Lung (tissue), 12 donors: ENCODE results near the gene MIF4GD. TPM values are rescaled to one million over a fixed set of nuclear protein-coding genes. Genes with fewer than 3 reads are reported as not detected.

Experiments used
- ATAC-seq: fragments of 200-7000 bp; cut with Tn5 transposase; one replicate; pipeline ENCODE4 v1.9.1; 2020; ENCODE audit warnings: moderate number of reproducible peaks; ENCODE audit not compliant: insufficient read depth, low FRiP score
- DNase-seq, 3 donors: peaks; one replicate each; pipeline ENCODE4 v3.0.0-alpha.2; 2013 to 2017
- H3K27ac ChIP-seq, 2 donors: one replicate each; pipeline ENCODE4 v1.5.1; 2013; ENCODE audit warnings: mild to moderate bottlenecking in 2 of 2, moderate library complexity in 2 of 2, control low read depth in 1 of 2, inconsistent platforms in 1 of 2, low read depth in 1 of 2, low read length in 1 of 2
- H3K27me3 ChIP-seq, 3 donors: one replicate each; pipeline ENCODE4 v1.5.1; 2013; ENCODE audit warnings: low read length in 2 of 3; ENCODE audit not compliant: control insufficient read depth in 3 of 3, insufficient read depth in 3 of 3
- H3K36me3 ChIP-seq, 4 donors: one replicate each; pipeline ENCODE4 v1.5.1; 2013; ENCODE audit warnings: low read length in 4 of 4, mild to moderate bottlenecking in 1 of 4, moderate library complexity in 1 of 4; ENCODE audit not compliant: control insufficient read depth in 4 of 4, insufficient read depth in 4 of 4
- H3K4me1 ChIP-seq, 5 donors: one replicate each; pipeline ENCODE4 v1.5.1; 2013; ENCODE audit warnings: low read length in 5 of 5, mild to moderate bottlenecking in 2 of 5, moderate library complexity in 1 of 5; ENCODE audit not compliant: control insufficient read depth in 5 of 5, insufficient read depth in 5 of 5
- H3K4me3 ChIP-seq: one replicate; pipeline ENCODE4 v1.5.1; 2013; ENCODE audit warnings: mild to moderate bottlenecking, control low read depth, moderate library complexity
- H3K9ac ChIP-seq, 2 donors: one replicate each; pipeline ENCODE4 v1.5.1; 2013; ENCODE audit warnings: low read length in 2 of 2, control low read depth in 1 of 2; ENCODE audit not compliant: insufficient read depth in 1 of 2
- H3K9me3 ChIP-seq, 4 donors: one replicate each; pipeline ENCODE4 v1.5.1; 2013; ENCODE audit warnings: low read length in 3 of 4, mild to moderate bottlenecking in 1 of 4, moderate library complexity in 1 of 4; ENCODE audit not compliant: control insufficient read depth in 4 of 4, insufficient read depth in 3 of 4
- WGBS, 2 donors: extraction: QIAGEN DNeasy Blood & Tissue Kit; methylation state at CpG; one replicate each; pipeline ENCODE4 v1.1.7; 2013; 5-methylcytosine and 5-hydroxymethylcytosine counted together
- polyA plus RNA-seq, 2 donors: library from polyadenylated mRNA; stranded (reverse); fragments of 200-250 nt; gene quantifications; one replicate each; pipeline ENCODE4 v1.2.1, GENCODE V29; 2013
- total RNA-seq, 2 donors: library from RNA; depleted of rRNA in 1 of 2; stranded (reverse); fragments of >200 nt in 1 of 2; gene quantifications; one replicate each; pipeline ENCODE4 v1.2.1, GENCODE V29; 2014 to 2021
- TF ChIP-seq, protein P1 (sequence below): IDR thresholded peaks from 2 replicates; pipeline ENCODE4 v1.5.1; 2012; ENCODE audit warnings: mild to moderate bottlenecking; ENCODE audit errors: control extremely low read depth, extremely low read depth
- donor health status: control.
- donor health status: control.
- donor health status: Bipolar disorder and iron deficiency.
- donor health status: healthy.
- donor health status: DM: yes; HTN: yes; CAD: no.

Gene MIF4GD
- total and polyA plus RNA-seq, 4 donors = 9.7 to 34.8 (median 23.0) TPM

DNA sequence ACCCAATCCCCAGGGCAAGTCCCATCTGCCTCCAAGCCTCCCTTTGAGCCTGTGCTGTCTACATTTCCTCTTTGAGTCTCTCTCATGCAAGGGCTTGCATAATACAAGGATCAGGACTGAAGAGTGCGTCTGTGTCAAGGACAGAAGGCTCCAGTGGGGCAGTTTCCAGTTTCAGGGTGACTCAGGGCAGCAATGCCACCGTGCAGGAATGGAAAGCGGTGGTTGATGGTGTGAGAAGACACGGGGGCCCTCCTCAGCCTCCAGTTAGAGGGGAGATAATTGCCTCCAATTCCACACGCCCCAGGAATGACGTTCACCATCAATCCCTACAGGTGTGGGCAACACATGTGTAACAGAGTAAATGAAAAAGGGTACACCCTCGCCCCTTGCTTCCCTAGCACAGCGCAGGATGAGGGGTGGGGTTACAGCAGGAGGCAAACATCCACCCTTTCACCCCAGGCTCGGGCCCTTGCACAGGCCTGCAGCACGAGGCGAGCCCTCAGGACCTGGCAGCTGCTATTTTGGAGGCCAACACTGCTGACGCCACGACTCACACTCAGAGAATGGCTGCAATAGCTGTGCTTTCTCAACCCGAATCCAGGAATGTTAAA, 43.0 kb upstream of the MIF4GD start:
- TF ChIP-seq, protein P1, sequence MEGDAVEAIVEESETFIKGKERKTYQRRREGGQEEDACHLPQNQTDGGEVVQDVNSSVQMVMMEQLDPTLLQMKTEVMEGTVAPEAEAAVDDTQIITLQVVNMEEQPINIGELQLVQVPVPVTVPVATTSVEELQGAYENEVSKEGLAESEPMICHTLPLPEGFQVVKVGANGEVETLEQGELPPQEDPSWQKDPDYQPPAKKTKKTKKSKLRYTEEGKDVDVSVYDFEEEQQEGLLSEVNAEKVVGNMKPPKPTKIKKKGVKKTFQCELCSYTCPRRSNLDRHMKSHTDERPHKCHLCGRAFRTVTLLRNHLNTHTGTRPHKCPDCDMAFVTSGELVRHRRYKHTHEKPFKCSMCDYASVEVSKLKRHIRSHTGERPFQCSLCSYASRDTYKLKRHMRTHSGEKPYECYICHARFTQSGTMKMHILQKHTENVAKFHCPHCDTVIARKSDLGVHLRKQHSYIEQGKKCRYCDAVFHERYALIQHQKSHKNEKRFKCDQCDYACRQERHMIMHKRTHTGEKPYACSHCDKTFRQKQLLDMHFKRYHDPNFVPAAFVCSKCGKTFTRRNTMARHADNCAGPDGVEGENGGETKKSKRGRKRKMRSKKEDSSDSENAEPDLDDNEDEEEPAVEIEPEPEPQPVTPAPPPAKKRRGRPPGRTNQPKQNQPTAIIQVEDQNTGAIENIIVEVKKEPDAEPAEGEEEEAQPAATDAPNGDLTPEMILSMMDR = no peak
- Histone ChIP-seq H3K4me3 (no peak overlapping the region), H3K27me3 (no peaks in the 10 kb centered on the region), H3K9me3 (no peaks in the 10 kb centered on the region), H3K27ac (peak overlapping the region in 1 of 2 donors; percentile 63), H3K9ac (no peak overlapping the region), H3K36me3 (peaks cover 0 to 13% (median 3%) of the 10 kb centered on the region in 4 donors), H3K4me1 (no peaks in the 10 kb centered on the region)
- WGBS, 2 donors = 47 to 67% methylated on average over 14 of the region's 14 CpGs
- ATAC-seq (peak; percentile 6), DNase-seq (no peak)

- no peaks in the 10 kb centered on the region for H3K9me3 ChIP-seq
- no peak overlapping the region for H3K9ac ChIP-seq
- H3K4me1 ChIP-seq = no peaks in the 10 kb centered on the region
- ATAC-seq = no peak
- TF ChIP-seq, protein P1 = no peak
- no peaks in the 10 kb centered on the region for H3K27me3 ChIP-seq
- 39 to 57% methylated on average over 18 to 20 of the region's 20 CpGs for WGBS, 2 donors
- no peak for DNase-seq
- H3K27ac ChIP-seq = peak overlapping the region in 1 of 2 donors; percentile 80
- H3K36me3 ChIP-seq = no peaks in the 10 kb centered on the region
- no peak overlapping the region for H3K4me3 ChIP-seq
These were observed 38.0 kb upstream of the MIF4GD start for GRCh38 chr17:75308732-75309629.

DNA sequence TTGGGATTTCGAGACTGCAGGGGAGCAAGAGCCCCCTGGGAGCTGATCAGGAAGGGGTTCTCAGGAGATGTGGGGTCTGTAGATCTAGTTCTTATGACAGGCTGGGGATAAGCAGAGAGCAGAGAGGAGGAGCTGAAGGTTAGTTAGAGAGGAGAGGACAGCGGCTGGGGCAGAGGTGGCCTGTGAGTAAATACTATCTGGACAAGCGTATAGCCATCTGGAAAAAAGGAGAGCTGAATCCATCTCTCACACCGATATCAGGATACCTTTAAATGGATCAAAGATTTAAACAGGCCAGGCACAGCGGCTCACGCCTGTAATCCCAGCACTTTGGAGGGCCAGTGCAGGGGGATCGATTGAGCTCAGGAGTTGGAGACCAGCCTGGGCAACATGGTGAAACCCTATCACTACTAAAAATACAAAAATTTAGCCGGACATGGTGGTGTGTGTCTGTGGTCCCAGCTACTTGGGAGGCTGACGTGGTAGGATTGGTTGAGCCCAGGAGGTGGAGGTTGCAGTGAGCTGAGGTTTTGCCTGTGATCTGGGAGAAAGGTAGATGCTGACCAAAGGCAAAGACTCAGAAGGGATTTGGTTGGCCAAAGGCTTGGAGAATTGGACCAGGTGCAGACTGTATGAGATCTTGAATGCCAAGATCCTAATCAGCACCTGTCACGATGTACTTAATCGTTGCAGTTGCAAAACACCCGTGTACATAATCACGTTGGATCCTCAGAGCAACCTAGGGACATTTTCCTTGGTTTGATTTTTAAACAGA, 37.1 kb upstream of the MIF4GD start:
- no peak overlapping the region for H3K4me3 ChIP-seq
- no peaks in the 10 kb centered on the region for H3K27me3 ChIP-seq
- H3K4me1 ChIP-seq = no peaks in the 10 kb centered on the region
- no peaks in the 10 kb centered on the region for H3K36me3 ChIP-seq
- no peak for DNase-seq
- 69 to 75% methylated on average over 13 of the region's 13 CpGs for WGBS, 2 donors
- TF ChIP-seq, protein P1 = no peak
- no peak overlapping the region for H3K9ac ChIP-seq
- H3K9me3 ChIP-seq = no peaks in the 10 kb centered on the region
- ATAC-seq = no peak
- H3K27ac ChIP-seq = peak overlapping the region in 1 of 2 donors; percentile 47
